NCI-H1436 (cell line): Measurements from ENCODE around the gene OR52I1.

Source experiments
- DNase-seq: peaks from one replicate; lab custom pipeline; 2025; lab: John Stamatoyannopoulos, UW

OR52I1 gene

DNA sequence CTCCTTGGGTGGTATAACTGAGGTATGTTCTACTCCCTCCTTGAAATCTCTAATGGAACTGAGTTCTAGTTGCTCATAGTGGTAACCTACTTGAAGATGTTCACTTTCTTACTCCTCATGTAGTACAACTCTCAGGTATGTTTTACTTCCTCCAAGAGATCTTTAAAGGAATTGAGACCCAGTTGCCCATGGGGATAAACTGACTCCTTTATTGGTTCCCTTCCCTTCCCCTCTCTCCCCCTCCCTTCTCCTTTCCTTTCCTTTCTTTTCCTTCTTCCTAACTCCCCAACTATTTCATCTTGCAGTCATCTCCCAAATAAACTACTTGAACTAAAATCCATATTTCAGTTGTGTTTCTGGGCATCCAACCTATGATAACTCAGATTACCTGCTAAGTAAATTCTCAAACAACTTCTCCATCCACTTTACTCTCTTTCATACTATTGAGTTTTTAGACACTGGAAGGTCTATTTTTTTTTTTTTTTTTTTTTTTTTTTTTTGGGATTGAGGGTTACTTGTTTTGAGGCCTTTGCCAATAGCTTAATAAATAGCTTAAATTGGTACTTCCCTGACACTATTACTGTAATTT lies 22.1 kb downstream of the OR52I1 start:
- DNase-seq = no peak

DNA sequence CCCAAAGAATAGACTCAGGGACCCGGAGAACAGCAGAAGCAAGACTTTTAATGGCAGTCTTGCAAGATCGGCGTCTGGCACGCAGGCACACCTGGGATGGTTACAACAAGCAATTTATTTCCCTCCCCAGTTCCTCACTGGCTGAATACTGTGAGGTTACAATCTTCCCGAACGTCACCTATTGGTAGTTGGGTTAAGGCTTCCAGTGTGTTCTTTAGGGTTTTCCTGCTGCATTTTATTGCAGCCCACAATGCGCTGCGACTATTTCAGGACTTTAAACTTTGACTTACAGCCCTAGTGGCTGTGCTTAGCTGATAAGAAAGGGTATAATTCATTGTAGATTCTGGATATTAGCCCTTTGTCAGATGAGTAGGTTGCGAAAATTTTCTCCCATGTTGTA lies 25.7 kb downstream of the OR52I1 start:
- DNase-seq = no peak

DNA sequence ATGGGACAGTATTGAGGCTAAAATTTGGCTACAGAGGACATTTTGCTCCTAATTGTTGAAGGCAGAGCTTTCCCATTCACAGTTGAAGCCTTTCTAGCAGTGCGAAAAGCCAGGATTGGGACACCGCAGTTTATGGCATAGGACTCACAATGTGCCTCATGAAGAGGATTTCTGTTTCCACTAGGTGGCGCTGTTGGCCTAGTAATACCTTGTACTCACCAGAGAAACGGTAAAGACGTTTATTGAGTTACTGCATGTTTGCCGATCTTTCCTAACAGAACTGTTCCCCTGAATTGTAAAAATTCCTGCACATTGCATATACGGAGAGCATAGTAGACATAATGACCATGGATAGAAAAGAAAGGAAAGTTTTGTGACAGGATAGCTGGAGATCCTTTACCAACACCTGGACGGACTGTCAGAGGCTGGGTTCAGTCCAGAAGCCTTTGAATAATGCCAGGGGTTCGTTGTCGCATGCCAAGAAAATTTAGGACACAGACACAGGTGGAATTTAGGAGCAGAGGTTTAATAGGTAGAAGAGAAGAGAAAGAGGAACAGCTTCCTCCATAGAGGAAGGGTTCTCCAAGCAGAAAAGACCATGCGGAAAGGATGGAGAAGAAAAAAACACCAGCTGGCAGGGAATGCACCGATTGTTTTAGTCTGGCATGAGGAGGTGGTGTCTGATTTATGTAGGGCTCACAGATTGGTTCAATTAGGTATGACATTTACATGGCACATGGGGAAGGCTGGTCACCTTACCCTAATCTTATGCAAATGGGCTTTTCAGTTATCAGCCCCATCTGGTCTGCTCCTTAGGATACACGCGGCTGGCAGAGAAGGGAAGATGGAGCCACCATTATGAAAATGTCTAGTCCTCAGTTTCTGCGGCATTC lies 32.6 kb downstream of the OR52I1 start:
- DNase-seq = peak; percentile 82

DNA sequence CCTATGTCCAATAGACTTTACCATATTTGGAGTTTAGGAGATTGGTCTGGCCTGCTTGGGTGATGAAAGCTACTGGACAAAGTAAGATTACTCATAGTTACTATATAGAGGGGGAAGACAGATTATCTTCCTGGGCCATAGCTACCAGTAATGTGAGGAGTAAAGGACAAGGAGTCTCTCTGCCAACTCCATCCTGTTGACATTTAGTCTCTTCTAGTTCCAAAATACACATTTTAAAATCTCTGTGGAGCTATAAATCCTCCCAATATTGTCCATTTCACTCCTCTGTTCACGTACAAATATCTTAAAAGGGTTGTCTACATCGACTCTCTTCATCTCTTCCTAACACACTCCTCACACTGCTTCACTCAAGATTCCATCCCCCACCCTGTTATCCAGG lies 42.3 kb downstream of the OR52I1 start:
- DNase-seq = no peak

DNA sequence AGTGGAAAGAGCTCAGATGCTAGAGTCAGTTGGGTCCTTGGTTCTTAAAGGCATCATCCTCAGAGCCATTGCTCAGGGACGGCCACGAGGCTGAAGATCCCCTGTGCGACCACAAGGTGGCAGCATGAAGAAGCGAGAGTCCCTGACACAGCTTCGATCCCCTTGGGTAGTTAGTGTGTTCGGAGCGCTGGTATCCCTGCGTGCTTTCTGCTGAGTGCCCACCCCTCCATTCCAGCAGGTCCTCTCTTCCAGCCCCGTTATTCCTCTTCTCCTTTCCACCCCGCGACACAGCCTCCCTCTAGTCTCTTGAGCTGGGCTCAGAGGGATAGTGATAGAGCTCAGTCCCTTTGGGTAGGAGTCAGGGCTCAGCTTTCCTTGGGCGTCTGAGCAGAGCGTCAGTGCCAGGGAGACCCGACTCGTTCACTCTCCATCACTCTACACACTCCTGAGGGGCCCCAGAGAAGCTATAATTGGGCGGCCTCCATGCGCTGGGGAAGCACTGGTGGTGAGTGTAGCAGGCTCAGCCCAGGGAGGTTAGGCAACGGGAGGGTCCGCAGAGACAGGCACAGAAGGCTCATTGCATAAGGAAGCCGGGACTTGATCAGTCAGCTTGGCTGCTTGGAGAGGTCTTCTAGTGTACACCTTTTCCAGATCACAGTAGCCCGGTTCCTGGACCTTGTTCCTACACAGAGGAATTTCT lies 43.3 kb downstream of the OR52I1 start, which contains the start of gene OR51D1:
Gene OR51D1, plus strand, starts transcription at position 516 of the 700 bp plus-strand sequence. CDS start 2,314 bp downstream, outside the sequence.
- peak; percentile 67 for DNase-seq

DNA sequence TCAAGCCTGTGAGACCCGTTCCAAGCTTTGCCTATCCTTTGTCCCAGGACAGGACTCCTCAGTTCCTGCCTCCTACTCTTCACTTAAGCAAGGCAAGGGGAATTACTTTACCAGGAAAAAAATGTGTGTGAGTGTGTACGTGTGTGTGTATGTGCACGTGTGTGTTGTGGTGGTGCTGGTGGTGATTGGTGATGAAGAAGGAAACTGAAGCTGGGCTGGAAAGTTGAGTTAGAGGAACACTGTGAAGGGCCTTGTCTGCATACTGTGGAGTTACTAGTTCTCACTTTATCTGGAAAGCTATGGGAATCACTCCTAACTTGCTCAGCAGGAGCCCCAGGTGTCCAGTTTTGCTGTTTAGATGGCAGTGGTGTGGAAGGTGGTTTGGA lies 43.8 kb downstream of the OR52I1 start:
- DNase-seq = no peak

DNA sequence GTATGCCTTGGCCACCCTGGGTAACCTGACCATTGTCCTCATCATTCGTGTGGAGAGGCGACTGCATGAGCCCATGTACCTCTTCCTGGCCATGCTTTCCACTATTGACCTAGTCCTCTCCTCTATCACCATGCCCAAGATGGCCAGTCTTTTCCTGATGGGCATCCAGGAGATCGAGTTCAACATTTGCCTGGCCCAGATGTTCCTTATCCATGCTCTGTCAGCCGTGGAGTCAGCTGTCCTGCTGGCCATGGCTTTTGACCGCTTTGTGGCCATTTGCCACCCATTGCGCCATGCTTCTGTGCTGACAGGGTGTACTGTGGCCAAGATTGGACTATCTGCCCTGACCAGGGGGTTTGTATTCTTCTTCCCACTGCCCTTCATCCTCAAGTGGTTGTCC lies 46.1 kb downstream of the OR52I1 start:
- DNase-seq = no peak

DNA sequence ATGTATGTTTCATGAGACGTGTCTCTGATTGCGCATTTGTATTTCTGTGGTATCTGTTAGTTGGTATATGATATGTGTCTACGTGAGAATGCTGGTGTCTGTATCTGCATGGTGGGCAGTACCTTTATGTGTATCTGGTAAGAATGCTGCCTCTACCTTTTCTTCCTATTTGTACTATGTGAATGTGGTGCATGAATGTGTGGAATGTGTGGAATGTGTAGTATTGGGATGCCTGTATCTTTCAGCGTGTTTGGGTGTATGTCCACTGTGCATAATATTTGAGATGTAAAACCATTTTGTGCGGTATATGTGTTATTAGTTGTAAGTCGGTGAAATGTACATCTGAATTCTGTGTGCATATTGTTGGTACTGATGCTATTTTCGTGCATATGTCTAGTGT lies 47.7 kb downstream of the OR52I1 start:
- no peak for DNase-seq

DNA sequence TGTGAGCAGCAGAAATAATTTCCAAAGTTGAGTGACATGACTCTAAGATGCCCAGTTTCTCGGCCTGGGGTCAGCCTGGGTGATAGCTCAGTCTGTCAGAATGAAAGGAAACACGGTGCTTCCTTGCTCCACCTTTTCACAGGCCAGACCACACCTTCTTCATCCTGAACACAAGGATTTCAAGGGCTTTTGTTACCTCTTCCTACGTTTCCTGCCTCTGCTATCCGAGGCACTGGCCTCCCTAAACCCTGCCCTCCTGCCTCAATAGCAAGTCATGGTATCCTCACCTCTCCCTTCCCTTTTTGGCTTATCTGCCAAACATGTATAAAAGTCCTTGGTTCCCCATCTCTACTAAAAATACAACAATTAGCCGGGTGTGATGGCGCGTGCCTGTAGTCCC lies 48.2 kb downstream of the OR52I1 start:
- DNase-seq = no peak

DNA sequence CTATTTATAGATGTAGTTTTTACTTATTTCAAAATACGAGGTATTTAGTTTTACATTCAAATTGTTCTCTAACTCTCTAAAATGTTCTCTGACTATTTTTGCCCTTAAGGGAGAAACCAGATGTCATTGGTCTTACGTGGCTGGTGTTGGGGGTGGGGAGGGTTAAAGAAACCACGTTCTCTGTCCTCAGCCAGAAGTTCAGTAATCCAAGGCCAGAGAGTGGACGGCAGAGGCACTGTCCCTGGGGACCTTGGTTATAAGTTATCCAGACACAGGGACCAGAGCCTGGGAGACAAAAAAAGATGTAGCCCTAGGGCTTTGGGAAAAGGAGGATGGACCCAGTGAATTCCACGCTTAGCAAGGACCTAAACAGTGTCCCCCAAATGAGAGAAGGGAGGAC lies 49.2 kb downstream of the OR52I1 start:
- DNase-seq = no peak

DNA sequence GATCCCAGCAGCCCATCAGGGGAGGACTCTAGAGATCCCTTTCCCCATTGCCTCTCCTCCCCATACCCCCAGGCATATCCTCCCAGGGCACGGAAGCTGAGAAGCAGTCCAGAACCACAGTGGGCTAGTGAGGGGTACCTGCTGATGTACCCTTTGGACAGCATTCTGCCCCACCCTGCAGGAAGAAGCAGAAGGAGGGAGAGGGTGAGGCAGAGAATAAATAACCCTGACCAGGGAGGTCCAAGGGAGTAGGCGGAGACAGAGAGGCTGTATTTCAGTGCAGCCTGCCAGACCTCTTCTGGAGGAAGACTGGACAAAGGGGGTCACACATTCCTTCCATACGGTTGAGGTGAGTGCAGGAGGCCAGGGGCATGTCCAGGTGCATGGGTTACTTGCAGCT lies 49.8 kb downstream of the OR52I1 start, which contains the start of gene OR51E1:
Gene OR51E1, plus strand, starts transcription at position 301 of the 400 bp plus-strand sequence. CDS start 8,545 bp downstream, outside the sequence.
- no peak for DNase-seq

DNA sequence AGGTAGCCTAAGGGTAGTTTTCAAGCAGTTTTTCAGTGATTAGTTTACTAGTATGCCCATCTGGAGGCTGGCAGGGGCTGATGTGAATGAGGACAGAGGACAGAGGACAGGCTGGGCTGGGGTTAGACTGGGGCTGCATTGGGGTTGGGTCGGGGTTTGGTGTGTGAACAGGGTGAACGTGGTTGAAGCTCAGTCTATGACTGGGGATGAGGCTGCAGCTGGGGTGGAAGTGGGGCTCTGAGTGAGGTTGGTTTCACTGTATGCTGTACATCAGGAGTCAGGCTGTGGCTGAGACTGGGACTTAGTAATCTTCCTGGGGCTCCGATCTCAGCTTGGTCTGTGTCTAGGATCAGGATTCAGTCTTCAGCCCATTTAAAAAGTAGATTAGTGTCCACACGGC lies 50.4 kb downstream of the OR52I1 start:
- DNase-seq = no peak
